PC-9 (cell line): ENCODE data around the gene INO80D. TPM values are rescaled to one million over a fixed set of nuclear protein-coding genes. Genes with fewer than 3 reads are reported as not detected.

ENCODE experiments used
- BruUV-seq: library from RNA; stranded (reverse); fragments of 400-500 nt; replicated peaks from 2 replicates; lab custom pipeline; 2021; lab: Mats Ljungman, UMichigan
- CTCF ChIA-PET: fragments of 300-600 bp; sonication (Branson Sonifier 250); formaldehyde crosslinking; loops from one replicate; lab custom pipeline; 2022; ENCODE audit warnings: antibody characterized with exemption; lab: Charles Lee
- POLR2A ChIA-PET: fragments of 300-600 bp; sonication (Branson Sonifier 250); formaldehyde crosslinking; loops from one replicate; lab custom pipeline; 2022; ENCODE audit warnings: antibody characterized with exemption; ENCODE audit not compliant: unreplicated experiment; lab: Charles Lee
- DNase-seq, 2 experiments: peaks; one replicate each; pipeline versions ENCODE4 v3.0.0 to v3.0.0-alpha.2; 2015 to 2022; ENCODE audit warnings: mixed read lengths in 1 of 2
- H2AFZ ChIP-seq: fragments of 200-600 bp; sonication (generic); 2 replicates; pipeline ENCODE4 v1.8.1; 2017; ENCODE audit warnings: antibody characterized with exemption
- H3F3A ChIP-seq: fragments of 200-600 bp; sonication (generic); 2 replicates; pipeline ENCODE4 v1.8.1; 2017; ENCODE audit warnings: antibody characterized with exemption, mild to moderate bottlenecking, low read depth; ENCODE audit not compliant: insufficient read depth
- H3K27ac ChIP-seq: fragments of 200-600 bp; sonication (generic); 2 replicates; pipeline ENCODE4 v1.6.1; 2016; ENCODE audit warnings: mixed run types
- H3K27me3 ChIP-seq: fragments of 200-600 bp; sonication (generic); 2 replicates; pipeline ENCODE4 v1.6.1; 2016; ENCODE audit warnings: low read depth, mixed run types; ENCODE audit not compliant: insufficient read depth
- H3K36me3 ChIP-seq: fragments of 200-600 bp; sonication (generic); 2 replicates; pipeline ENCODE4 v1.6.1; 2016; ENCODE audit warnings: low read depth, mixed run types
- H3K4me1 ChIP-seq: fragments of 200-600 bp; sonication (generic); replicated peaks from 2 replicates; pipeline ENCODE4 v1.6.1; 2016; ENCODE audit warnings: mixed run types; ENCODE audit not compliant: insufficient read depth
- H3K4me2 ChIP-seq: fragments of 200-600 bp; sonication (generic); 2 replicates; pipeline ENCODE4 v1.6.1; 2017; ENCODE audit warnings: mixed run types
- H3K4me3 ChIP-seq: fragments of 200-600 bp; sonication (generic); 2 replicates; pipeline ENCODE4 v1.6.1; 2016; ENCODE audit warnings: mixed run types
- H3K79me2 ChIP-seq: fragments of 200-600 bp; sonication (generic); 2 replicates; pipeline ENCODE4 v1.6.1; 2017; ENCODE audit warnings: low read depth, mixed run types
- H3K9me2 ChIP-seq: fragments of 200-600 bp; sonication (generic); 2 replicates; pipeline ENCODE4 v1.8.1; 2017; ENCODE audit warnings: mild to moderate bottlenecking; ENCODE audit not compliant: insufficient read depth
- H3K9me3 ChIP-seq: fragments of 200-600 bp; sonication (generic); 2 replicates; pipeline ENCODE4 v1.8.1; 2016; ENCODE audit warnings: low read depth; ENCODE audit not compliant: insufficient read depth
- H4K20me1 ChIP-seq: fragments of 200-600 bp; sonication (generic); 2 replicates; pipeline ENCODE4 v1.8.1; 2017; ENCODE audit not compliant: insufficient read depth
- EZH2 ChIP-seq: fragments of 200-600 bp; sonication (generic); IDR thresholded peaks from 2 replicates; pipeline ENCODE4 v1.8.0; 2017; ENCODE audit warnings: antibody characterized with exemption, low read depth
- intact Hi-C: fragments of 100-400 bp; cut with micrococcal nuclease; formaldehyde crosslinking; loops from one replicate; pipeline ENCODE4 v1.10.0; 2022; ENCODE audit not compliant: unreplicated experiment
- total RNA-seq: library from RNA; stranded (reverse); gene quantifications from 2 replicates; pipeline ENCODE4 v1.2.3, GENCODE V29; 2021
- TF ChIP-seq, protein P1 (sequence below): fragments of 200-600 bp; sonication (generic); conservative IDR thresholded peaks from 2 replicates; pipeline ENCODE4 v1.6.1; 2017; ENCODE audit warnings: mixed run types, antibody characterized with exemption, mild to moderate bottlenecking, moderate library complexity

INO80D gene
- total RNA-seq, 1 experiment from 2014 or later: 12.4 TPM

GRCh38 chr2:206000776-206001175 is 85.2 kb downstream of the INO80D start:
- Histone ChIP-seq H3K9me3 (no peaks in the 10 kb centered on the region), H3K36me3 (no peaks in the 10 kb centered on the region), H3F3A (no peaks in the 10 kb centered on the region), H3K27me3 (no peaks in the 10 kb centered on the region), H3K9me2 (no peaks in the 10 kb centered on the region), H3K4me3 (no peak overlapping the region), H3K79me2 (no peaks in the 10 kb centered on the region), H3K27ac (no peak overlapping the region), H3K4me1 (no peaks in the 10 kb centered on the region), H3K4me2 (no peak overlapping the region), H2AFZ (no peak overlapping the region), H4K20me1 (no peaks in the 10 kb centered on the region)
- TF ChIP-seq, protein P1, sequence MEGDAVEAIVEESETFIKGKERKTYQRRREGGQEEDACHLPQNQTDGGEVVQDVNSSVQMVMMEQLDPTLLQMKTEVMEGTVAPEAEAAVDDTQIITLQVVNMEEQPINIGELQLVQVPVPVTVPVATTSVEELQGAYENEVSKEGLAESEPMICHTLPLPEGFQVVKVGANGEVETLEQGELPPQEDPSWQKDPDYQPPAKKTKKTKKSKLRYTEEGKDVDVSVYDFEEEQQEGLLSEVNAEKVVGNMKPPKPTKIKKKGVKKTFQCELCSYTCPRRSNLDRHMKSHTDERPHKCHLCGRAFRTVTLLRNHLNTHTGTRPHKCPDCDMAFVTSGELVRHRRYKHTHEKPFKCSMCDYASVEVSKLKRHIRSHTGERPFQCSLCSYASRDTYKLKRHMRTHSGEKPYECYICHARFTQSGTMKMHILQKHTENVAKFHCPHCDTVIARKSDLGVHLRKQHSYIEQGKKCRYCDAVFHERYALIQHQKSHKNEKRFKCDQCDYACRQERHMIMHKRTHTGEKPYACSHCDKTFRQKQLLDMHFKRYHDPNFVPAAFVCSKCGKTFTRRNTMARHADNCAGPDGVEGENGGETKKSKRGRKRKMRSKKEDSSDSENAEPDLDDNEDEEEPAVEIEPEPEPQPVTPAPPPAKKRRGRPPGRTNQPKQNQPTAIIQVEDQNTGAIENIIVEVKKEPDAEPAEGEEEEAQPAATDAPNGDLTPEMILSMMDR: no peak
- TF ChIP-seq EZH2: no peak
- CTCF ChIA-PET: no interaction called here
- no peak for DNase-seq
- no TSS peak for BruUV-seq
- POLR2A ChIA-PET: no interaction called here
- intact Hi-C loops: no loop called here

GRCh38 chr2:205998583-205998982 is 87.4 kb downstream of the INO80D start:
- Histone ChIP-seq H3K79me2 (no peaks in the 10 kb centered on the region), H3K4me3 (no peak overlapping the region), H4K20me1 (no peaks in the 10 kb centered on the region), H3K36me3 (no peaks in the 10 kb centered on the region), H3K9me2 (no peaks in the 10 kb centered on the region), H3K9me3 (no peaks in the 10 kb centered on the region), H3K27ac (no peak overlapping the region), H2AFZ (no peak overlapping the region), H3K4me2 (no peak overlapping the region), H3K27me3 (no peaks in the 10 kb centered on the region), H3F3A (no peaks in the 10 kb centered on the region), H3K4me1 (no peaks in the 10 kb centered on the region)
- intact Hi-C loops: no loop called here
- no peak for DNase-seq
- no TSS peak for BruUV-seq
- TF ChIP-seq, protein P1: no peak
- no peak for TF ChIP-seq EZH2
- ChIA-PET POLR2A (interaction anchor here (0.7 kb wide), 1 partner anchor 130 kb away, joined by 3 read pairs; no protein-coding TSS in a partner anchor), CTCF (interaction anchor here (0.6 kb wide), 1 partner anchor 13 kb away, joined by 6 read pairs; no protein-coding TSS in a partner anchor)

DNA sequence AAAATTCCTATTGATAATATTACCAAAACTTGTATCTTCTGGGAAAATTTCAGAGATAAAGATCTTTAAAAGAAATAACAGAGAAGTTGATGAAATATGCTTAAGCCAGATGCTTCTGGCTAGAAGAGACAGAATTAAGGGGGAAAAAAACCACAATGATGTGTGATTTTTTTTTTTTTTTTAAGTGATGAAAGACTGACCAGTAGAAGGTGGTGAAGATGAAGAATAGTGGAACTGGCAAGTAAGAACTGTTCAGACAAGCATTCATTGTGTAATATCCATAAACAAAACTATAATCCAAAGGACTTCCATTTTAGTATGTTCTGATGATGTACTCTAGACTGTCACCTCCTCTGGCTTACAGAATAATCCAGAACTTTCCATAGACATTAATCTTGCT is 89.8 kb downstream of the INO80D start:
- CTCF ChIA-PET: no interaction called here
- Histone ChIP-seq H3K9me3 (no peaks in the 10 kb centered on the region), H3F3A (no peaks in the 10 kb centered on the region), H3K4me3 (no peak overlapping the region), H3K36me3 (no peaks in the 10 kb centered on the region), H3K79me2 (no peaks in the 10 kb centered on the region), H3K4me2 (no peak overlapping the region), H3K27me3 (no peaks in the 10 kb centered on the region), H3K9me2 (no peaks in the 10 kb centered on the region), H4K20me1 (no peaks in the 10 kb centered on the region), H3K27ac (no peak overlapping the region), H3K4me1 (no peaks in the 10 kb centered on the region), H2AFZ (no peak overlapping the region)
- no TSS peak for BruUV-seq
- TF ChIP-seq, protein P1: no peak
- TF ChIP-seq EZH2: no peak
- POLR2A ChIA-PET: no interaction called here
- intact Hi-C loops: no loop called here
- DNase-seq: no peak
